HG02852 (cell line): ENCODE results near the gene EFCAB6.

Experiments
- ATAC-seq: cut with Tn5 transposase; IDR thresholded peaks from one replicate; pipeline ENCODE4 v1.9.1; 2021; ENCODE audit warnings: mild to moderate bottlenecking, moderate library complexity; ENCODE audit not compliant: unreplicated experiment

EFCAB6 gene

DNA sequence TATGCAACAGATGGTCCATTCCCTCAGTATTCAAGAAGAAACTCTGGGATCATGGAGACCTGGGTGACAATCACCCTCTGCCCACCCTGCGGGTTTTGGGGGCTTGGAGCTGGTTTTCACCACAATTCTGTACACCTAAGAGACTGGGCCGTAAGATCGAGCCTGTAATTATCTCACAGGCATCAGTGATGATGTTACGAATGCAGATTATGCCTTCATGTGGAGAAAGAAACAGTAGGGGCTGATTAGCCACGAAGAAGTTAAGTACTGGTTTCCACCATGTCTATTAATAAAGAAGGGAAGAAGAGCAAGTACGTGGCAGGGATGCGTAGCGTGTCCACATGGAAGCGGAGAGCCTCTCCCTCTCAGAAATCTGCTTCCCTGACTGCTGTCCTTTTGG lies 5.3 kb upstream of the EFCAB6 start:
- no peak for ATAC-seq

DNA sequence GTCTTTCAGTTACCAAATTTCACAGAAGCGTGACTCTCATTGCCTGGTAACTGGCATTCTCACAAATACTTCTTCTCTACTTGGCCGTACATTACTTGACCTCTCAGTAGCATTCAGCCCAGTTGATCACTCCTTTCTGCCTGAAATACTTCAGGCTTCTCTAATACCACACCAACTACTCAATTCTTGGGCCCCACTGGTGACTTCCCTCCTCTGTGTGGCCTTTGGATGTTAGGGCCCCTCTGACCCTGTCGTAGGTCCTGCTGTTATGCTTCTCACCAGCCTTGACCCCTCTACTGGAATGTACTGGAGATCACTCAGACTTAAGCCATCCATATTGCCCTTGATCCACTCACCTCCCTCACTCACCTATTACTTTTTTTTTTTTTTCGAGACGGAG lies 2.2 kb upstream of the EFCAB6 start:
- no peak for ATAC-seq

DNA sequence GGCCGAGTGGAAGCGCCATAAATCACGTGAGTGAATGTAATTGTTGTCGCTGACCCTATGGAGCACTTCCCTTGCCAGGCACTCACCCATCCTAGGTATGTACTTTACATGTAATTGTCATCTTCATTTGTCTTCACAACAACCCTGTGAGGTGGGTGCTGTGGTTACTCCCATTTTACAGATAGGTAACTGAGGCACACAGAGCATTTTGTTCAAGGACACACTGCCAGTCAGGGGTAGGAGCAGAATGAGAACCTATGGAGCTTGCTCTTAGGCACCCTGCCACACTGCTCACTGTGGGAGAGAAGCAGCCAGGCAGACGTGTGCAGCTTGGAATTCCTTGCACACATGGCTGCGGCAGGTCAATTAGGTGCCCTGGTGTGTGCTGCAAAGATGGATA lies 785 bp upstream of the EFCAB6 start:
- ATAC-seq = no peak

DNA sequence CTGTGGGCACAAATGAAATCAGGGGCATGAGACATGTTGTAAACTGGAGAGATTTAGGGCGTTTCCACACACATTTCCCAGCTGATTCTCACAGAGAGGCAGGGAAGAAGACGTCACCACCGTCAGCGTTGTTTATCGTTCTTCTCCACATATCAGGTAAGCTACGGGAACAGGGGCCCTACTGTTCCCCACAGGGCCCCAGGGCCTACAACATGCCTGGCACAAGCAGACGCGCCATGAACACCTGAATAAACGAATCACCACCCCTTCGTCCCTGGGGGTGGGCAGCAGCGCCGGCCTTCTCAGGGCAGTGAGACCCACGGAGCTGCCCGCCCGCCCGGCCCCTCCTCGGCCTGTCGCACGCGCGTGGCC lies 342 bp downstream of the EFCAB6 start:
- ATAC-seq = peak; percentile 19

DNA sequence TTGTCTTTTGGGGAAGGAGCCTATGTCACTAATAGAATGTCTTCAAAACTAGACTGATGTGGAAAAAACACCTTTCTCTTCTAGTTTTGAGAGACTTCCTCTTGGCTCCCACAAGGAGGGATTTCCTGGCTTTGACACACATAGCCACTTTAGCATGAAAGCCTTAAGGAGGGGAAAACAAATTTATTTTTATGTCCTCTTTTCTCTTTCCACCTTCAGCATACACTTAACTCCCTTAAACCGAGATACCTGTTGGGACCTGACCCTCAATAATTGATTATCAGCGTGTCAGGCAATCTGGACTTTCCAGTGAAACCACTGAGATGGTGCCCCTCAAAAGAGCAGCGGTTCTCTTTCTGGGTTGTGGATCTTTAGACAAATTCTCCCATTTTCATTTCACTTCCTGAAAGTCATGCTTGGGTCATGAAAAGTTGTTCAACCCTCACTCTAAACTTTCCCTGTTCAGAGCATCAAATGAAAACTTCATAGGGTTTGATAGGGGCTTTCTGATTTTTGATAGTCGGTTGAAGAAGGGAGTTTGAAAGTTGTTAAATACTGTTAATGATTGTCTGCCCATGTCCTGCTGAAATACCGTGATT lies 9.1 kb downstream of the EFCAB6 start:
- ATAC-seq = no peak

DNA sequence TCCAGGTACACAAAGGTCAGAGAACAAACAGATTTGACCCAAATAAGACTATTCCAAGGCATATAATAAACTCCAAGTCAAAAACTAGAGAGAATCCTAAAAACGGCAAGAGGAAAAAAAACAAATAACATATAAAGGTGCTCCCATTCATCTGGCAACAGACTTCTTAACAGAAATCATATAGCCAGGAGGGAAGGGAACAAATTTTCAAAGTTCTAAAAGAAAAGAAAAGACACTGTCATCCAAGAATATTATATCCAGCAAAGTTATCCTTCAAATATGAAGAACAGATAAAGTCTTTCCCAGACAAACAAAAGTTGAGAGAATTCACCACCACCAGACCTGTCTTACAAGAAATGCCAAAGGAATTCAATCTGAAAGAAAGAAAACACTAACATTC lies 11.1 kb downstream of the EFCAB6 start:
- no peak for ATAC-seq

DNA sequence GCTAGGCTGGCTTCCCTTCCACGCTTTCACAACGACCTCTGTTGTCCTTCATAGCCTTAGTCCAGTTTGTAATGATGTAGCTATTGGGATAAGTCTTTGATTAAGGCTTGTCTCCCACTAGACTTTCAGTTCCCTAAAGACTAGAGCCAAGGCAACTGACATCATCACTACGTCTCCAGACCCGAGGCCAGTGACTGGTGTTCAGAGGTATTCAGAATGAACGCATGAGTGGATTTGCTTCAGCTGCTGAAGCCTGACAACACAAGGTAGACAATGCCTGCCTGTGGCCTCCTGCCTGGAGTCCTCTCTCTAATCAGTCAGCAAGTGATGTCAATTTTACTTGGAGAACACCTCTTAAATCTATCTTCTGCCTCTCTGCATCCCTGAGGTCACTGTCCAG lies 13.6 kb downstream of the EFCAB6 start:
- peak; percentile 52 for ATAC-seq

DNA sequence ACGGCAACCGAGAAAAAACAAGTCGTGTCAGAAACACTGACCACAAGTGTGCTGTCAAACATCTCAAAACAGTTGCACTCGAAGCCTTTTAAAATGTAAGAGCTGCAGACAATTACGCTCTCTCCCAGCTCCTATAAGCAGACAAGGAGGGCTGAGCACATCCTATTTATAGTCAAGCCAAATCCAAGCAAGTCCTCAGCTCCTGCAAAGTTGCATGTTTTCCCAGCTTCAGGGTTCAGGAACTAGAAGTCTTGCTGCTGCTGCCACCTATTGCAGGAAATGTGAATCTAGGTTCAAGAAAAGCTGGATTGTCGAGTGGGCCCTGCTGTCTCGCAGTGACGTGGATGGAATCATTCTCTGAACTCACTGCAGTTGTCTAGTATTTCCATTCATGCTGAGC lies 15.5 kb downstream of the EFCAB6 start:
- ATAC-seq = no peak

DNA sequence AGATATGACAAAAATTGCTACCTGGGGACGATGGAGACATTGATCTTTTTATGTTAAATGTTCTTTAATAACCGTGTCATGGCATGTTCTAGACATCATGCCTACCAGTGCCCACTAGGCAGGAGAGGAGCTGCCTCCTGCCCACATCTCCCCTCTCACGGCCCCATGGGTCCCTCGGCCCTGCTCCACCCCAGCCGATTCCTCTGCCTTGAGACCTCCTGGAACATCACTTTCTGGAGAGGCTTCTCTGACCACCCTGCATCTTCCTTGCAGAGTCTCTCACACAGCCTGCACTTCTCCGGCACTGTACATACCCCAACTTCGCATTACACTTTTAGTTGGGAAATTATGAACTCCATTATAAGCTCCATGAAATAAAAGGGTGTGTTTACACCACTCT lies 16.8 kb downstream of the EFCAB6 start:
- no peak for ATAC-seq

DNA sequence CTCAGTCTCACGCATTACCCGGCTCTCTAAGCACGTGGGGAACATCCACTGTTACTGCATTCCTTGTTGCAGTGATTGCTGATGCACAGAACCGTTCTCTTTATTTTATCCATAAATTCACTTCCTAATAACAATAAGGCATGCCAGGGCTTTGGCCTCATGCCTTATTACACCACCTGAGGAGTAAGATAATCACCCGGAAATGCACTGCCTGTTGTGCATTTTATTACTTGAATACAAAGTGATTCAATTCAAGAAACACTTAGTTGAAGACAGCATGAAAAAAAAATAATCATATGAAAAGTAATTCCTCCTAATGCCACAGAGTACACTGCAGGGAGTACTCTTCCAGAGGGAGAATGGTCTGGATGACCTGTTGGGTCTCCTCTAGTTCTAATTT lies 19.2 kb downstream of the EFCAB6 start:
- no peak for ATAC-seq

DNA sequence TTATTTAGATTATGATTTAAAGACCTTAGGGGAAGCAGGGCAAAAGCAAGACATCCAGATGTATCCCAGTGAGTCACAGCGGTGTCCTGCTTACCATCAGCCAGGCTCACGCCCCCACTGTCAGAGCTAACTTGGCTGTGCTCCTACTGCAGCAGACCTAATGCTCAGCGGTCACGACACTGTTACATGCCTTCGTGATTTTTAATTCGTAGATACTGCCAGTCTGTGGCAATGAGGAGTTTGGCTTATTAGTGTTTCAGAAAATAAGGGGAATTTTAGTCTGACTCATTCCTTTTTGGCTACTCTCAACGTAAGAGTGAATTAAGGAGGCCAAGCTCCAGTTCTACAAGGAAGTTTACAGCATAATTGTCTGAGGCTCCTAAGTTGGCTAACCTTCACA lies 22.7 kb downstream of the EFCAB6 start:
- no peak for ATAC-seq

DNA sequence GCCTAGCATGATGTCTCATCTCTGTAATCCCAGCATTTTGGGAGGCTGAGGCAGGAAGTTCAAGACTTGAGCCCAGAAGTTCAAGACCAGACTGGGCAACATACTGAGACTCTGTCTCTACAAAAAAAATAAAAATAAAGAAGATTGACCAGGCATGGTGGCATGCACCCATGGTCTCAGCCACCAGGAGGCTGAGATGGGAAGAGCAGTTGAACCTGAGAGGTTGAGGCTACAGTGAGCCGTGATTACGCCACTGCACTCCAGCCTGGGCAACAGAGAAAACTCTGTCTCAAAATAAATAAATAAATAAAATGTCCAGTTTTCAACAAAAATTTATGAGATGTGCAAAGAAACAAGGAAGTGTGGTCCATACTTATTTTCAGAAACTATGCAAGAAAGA lies 28.3 kb downstream of the EFCAB6 start:
- no peak for ATAC-seq

DNA sequence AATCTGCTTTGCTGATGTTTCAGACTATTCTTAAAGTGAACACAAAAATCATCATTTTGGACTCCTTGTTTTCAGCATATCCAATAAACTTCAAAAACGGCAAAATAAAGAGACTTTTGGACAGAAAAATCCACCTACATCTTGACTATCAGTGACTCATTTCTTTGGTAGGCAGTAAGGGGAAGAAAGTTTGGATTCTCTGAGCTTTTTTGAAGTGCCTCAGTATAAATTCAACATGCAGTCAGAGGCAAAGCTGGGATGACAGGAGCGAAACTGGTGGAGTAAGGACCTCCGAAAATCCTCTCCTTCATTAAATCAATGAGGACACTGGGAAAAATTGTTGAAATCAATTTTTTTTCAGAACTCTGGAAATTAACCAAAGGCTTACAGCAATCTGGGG lies 29.7 kb downstream of the EFCAB6 start:
- no peak for ATAC-seq

DNA sequence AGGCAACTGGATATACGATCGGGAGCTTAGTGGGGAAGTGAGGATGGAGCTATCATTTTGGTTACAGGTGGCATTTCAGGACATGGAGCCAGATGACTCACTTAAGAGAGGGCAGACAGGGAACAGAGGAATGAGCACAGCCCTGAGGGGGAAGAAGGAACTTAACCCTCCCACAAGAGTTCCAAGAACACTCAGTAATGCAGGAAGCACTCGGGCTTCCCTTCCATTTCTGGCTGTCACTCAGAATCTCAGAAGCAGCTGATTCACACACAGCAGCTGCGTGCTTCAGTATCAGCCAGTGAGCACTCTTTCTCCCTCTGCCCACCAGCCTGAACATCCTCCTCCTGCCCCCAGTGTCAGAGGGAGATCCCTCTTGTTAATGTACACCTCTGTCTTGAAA lies 34.8 kb downstream of the EFCAB6 start:
- no peak for ATAC-seq

DNA sequence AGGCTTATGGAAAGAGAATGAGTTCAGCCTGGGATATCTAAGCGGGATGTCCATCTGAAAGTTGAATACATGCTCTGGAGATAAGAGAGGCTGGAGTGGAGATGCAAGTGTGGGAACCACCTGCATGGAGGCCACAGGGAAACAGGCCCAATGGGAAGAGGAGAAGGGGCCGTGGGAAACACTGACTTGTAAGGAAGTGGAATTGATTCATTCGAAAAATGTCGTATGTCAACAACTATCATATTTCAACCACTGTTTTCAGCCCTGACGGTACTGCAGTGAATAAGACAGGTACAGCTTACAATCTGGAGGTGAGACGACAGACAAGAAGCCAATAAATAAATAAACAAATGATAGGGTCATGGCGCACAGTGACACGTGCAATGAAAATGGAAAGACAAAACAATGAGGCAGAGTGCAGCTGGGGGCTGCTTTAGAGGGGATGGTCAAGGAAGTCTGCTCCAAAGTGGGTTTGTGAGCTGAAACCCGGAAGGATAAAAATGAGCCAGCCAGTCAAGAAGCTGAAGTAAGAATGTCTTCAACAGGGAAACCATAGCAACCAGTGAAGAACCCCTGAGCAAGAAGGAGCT lies 35.9 kb downstream of the EFCAB6 start:
- ATAC-seq = no peak

DNA sequence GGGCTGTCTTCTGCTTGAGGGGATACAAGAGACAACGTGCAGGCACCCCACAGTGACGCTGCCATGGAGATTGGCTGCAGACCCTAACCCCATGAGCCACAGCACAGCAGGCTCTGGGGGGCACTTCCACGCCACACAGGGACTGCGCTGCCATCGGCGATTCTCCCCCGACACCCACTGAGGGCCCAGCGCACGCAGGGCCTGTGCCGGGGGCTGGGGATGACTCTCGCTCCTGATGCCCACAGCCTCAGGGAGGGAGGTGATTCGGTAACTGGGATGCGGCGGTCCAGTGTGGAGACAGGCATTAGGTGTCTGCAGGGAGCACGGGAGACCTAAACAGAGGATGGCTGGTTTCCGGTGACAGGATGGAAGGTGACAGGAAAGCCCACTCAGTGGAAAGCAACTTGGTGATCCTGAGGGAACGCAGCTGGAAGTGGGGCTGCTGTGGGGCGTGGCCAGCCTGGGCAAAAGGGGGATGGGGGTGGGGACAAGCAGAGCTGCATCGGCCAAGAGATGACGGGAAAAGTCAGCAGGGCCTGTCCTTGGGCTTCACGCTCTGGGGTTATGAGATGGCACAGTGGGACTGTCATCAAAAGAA lies 37.7 kb downstream of the EFCAB6 start:
- no peak for ATAC-seq

DNA sequence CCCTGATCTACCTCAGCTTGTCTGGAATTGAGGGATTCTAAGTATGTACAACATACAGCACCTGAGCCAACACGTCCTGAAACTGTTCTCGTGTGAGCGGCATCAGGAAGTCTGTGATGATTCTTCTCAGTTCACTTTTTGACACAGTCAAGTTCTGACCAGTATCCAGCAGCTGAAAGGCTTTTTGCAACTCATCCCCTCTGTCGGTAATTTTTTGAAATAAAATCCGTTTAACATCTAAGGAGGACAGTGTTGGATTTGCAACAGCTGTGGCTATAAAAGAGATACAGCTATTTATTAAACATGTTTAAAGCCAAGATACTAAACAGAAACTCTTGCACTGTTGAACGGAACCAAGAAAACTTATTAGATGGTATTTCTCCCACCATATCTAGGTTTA lies 39.3 kb downstream of the EFCAB6 start:
- ATAC-seq = no peak

DNA sequence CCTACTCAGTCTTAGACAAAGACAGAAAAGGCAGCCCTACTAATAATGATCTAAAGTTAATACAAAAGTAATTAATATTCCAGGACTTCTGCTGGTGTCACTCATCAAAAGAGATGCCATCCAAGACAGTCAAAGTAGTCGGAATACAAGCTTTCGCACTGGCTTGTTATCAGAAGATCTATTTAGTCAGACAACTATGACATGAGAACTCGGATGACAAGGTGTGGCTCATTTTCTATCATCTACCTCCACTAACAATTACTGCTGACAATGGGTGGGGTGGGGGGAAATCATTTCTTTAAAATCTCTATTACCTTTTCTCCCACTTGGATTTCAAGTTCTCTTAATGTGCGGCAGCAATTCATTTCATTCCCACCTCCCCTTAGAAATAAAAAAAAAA lies 56.7 kb downstream of the EFCAB6 start:
- no peak for ATAC-seq

DNA sequence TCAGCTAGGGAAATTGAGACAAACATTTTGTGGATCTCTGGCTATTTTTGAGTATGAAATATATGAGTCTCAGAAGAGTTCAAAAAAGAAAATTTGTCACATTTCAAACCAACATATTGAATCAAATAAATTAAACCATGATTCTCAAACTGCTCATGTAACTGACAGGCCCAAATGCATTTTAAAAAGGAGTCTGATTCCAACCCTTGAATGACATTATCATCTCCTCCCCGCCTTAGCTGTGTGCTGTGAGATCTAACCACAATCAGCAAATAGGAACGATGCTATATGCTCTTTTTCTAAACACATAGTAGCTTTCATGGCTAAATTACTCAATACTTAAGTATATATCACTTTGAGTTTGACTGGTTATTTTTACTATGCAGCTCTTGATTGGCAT lies 57.1 kb downstream of the EFCAB6 start:
- no peak for ATAC-seq

DNA sequence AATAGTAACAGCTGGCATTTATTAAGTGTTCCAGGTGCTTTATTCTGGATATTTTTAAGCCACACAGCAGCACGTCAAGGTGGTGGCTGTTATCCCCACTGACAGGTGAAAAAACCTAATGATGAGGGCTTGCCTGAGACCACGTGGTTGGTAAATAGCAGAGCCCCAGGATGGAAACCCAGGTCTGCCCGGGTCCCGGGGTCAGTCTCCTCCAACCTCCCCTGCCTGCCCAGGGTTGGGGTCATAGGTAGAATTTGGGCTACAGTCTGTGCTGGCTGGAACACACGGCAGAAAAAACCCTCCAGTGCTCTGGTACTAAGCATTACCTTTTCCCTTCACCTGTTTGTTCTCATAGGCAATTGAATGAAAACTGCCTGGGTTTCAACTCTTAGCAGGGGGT lies 57.9 kb downstream of the EFCAB6 start:
- no peak for ATAC-seq

DNA sequence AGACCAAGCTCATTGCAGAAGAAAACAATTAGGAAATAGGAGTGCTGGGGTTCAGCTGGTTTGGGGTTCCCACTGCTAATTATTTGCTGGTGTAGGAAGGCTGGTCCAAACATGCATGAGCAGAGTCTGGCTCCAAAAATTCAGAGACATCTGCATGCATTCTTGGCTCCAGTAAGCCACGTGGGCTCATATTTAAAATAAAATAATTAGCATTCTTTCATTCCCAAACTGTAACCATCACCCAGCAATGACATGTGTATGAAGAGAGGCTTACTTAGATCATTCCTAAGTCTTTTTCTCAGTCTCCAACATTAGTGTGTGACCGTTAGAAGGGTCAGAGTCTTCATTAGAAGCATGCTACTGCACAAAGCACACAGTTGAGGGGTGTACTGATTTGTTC lies 58.4 kb downstream of the EFCAB6 start:
- ATAC-seq = no peak

DNA sequence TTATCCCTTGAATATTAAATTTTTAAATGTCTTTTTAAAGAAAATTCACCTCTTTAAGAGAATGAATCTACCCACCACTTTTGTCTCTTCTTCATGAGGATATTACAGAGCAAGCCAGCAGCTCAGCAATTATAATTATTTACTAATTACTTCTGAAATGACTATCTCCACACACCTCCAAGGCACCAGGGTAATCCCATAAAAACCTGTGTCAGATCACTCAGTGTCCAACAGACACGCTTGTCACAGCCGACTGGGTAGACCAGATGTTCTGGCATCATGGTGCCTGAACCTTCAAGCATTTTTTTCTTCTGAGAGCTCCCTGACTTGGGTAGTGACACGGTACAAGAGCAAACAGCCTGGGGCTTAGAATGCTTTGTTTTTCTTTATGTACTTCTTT lies 61.4 kb downstream of the EFCAB6 start:
- no peak for ATAC-seq

DNA sequence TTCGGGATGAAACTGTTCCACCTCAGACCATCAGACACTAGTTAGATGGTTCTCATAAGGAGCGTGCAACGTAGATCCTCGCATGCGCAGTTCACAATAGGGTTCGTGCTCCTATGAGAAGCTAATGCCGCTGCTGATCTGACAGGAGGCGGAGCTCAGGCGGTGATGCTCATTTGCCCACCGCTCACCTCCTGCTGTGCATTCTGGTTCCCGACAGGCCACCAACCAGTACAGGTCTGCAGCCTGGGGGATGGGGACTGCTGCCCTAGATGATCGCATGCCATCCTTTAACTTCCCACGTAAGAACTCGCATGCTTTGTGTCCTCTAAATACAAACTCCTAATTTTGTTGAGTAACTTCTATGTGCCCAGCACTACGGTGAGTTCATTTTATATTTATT lies 62.6 kb downstream of the EFCAB6 start:
- no peak for ATAC-seq
